Activated naive CD8-positive, alpha-beta T cell treated with anti-CD3 and anti-CD28 coated beads, Interleukin-2, amount 50 U/mL, for 16 hours (primary cell): ENCODE results near the gene CBX6.
A peak's percentile ranks its signal among the peaks of the same experiment; 100 is the strongest.

ENCODE experiments used
- DNase-seq: peaks from one replicate; pipeline ENCODE4 v3.0.0-alpha.2; 2020; ENCODE audit warnings: low read depth, low spot score

CBX6 gene

GRCh38 chr22:38873469-38874411 lies 1.7 kb upstream of the CBX6 start:
- peak; percentile 58 for DNase-seq

GRCh38 chr22:38872831-38873248 lies 824 bp upstream of the CBX6 start:
- DNase-seq: no peak

GRCh38 chr22:38871360-38872171 lies 450 bp downstream of the CBX6 start:
- DNase-seq: no peak

- DNase-seq: no peak
Observed at GRCh38 chr22:38870791-38871359, 1.1 kb downstream of the CBX6 start.

GRCh38 chr22:38870312-38870741 lies 1.7 kb downstream of the CBX6 start:
- peak; percentile 77 for DNase-seq

GRCh38 chr22:38869663-38870062 lies 2.4 kb downstream of the CBX6 start:
- DNase-seq: no peak

GRCh38 chr22:38868886-38869381 lies 3.1 kb downstream of the CBX6 start:
- DNase-seq: peak; percentile 66

GRCh38 chr22:38868286-38868721 lies 3.7 kb downstream of the CBX6 start:
- no peak for DNase-seq

- no peak for DNase-seq
Observed at GRCh38 chr22:38867471-38868285, 4.3 kb downstream of the CBX6 start.

- DNase-seq: no peak
Observed at GRCh38 chr22:38867124-38867455, 4.9 kb downstream of the CBX6 start.

- no peak for DNase-seq
Observed at GRCh38 chr22:38866399-38867123, 5.5 kb downstream of the CBX6 start.

GRCh38 chr22:38866024-38866398 lies 6.0 kb downstream of the CBX6 start:
- no peak for DNase-seq

GRCh38 chr22:38865201-38866023 lies 6.6 kb downstream of the CBX6 start:
- no peak for DNase-seq

- DNase-seq: no peak
Observed at GRCh38 chr22:38864361-38865191, 7.4 kb downstream of the CBX6 start.

- DNase-seq: no peak
Observed at GRCh38 chr22:38863531-38864131, 8.4 kb downstream of the CBX6 start.

GRCh38 chr22:38862375-38863329 lies 9.4 kb downstream of the CBX6 start:
- no peak for DNase-seq

GRCh38 chr22:38861927-38862326 lies 10.1 kb downstream of the CBX6 start:
- DNase-seq: no peak
